IPS DF 4.7 (cell line): Measurements from ENCODE around the gene ARHGEF28.

Experiments
- DNase-seq: peaks from one replicate; pipeline ENCODE4 v3.0.0-alpha.2; 2013; ENCODE audit warnings: low spot score; ENCODE audit errors: extremely low read depth

The ARHGEF28 gene

GRCh38 chr5:73935719-73936118 is 309.7 kb downstream of the ARHGEF28 start:
- DNase-seq: no peak

- DNase-seq: no peak
Measured at GRCh38 chr5:73938280-73938937, 312.4 kb downstream of the ARHGEF28 start.

- no peak for DNase-seq
Measured at GRCh38 chr5:73938938-73939320, 312.9 kb downstream of the ARHGEF28 start.

GRCh38 chr5:73939557-73939956 is 313.6 kb downstream of the ARHGEF28 start:
- DNase-seq: no peak

- no peak for DNase-seq
Measured at GRCh38 chr5:73940026-73940425, 314.0 kb downstream of the ARHGEF28 start.

- DNase-seq: no peak
Measured at GRCh38 chr5:73940801-73941200, 314.8 kb downstream of the ARHGEF28 start.

- no peak for DNase-seq
Measured at GRCh38 chr5:73942783-73943182, 316.8 kb downstream of the ARHGEF28 start.

- no peak for DNase-seq
Measured at GRCh38 chr5:73943397-73943796, 317.4 kb downstream of the ARHGEF28 start.

GRCh38 chr5:73944581-73944980 is 318.6 kb downstream of the ARHGEF28 start:
- no peak for DNase-seq

- peak; percentile 7 for DNase-seq
Measured at GRCh38 chr5:73945505-73945904, 319.5 kb downstream of the ARHGEF28 start.

- no peak for DNase-seq
Measured at GRCh38 chr5:73946278-73946677, 320.3 kb downstream of the ARHGEF28 start.

- no peak for DNase-seq
Measured at GRCh38 chr5:73946919-73947602, 321.1 kb downstream of the ARHGEF28 start.

- no peak for DNase-seq
Measured at GRCh38 chr5:73947906-73948640, 322.1 kb downstream of the ARHGEF28 start.

GRCh38 chr5:73948720-73949119 is 322.7 kb downstream of the ARHGEF28 start:
- DNase-seq: no peak

GRCh38 chr5:73950441-73950873 is 324.5 kb downstream of the ARHGEF28 start:
- no peak for DNase-seq

- no peak for DNase-seq
Measured at GRCh38 chr5:73950912-73951430, 325.0 kb downstream of the ARHGEF28 start.

GRCh38 chr5:73952872-73953271 is 326.9 kb downstream of the ARHGEF28 start:
- DNase-seq: no peak

GRCh38 chr5:73954381-73954780 is 328.4 kb downstream of the ARHGEF28 start:
- DNase-seq: no peak

- no peak for DNase-seq
Measured at GRCh38 chr5:73955271-73955846, 329.4 kb downstream of the ARHGEF28 start.

- no peak for DNase-seq
Measured at GRCh38 chr5:73957397-73958001, 331.5 kb downstream of the ARHGEF28 start.

- DNase-seq: no peak
Measured at GRCh38 chr5:73958037-73958436, 332.0 kb downstream of the ARHGEF28 start.
